Neural progenitor cell (in vitro differentiated cells): ENCODE results near the gene STIM1. TPM values are rescaled to one million over a fixed set of nuclear protein-coding genes. Genes with fewer than 3 reads are reported as not detected.
"Not testable (repeated sequence)": the region's sequence is repeated elsewhere in the genome, so short reads cannot be mapped to it uniquely, and the experiment has no call there.

ENCODE experiments used
- DNase-seq: peaks from one replicate; pipeline ENCODE4 v3.0.0-alpha.2; 2016; ENCODE audit warnings: low spot score
- H2AFZ ChIP-seq: fragments of 200-600 bp; sonication (generic); replicated peaks from 2 replicates; pipeline ENCODE4 v1.6.1; 2016; ENCODE audit warnings: antibody characterized with exemption
- H3F3A ChIP-seq: fragments of 200-600 bp; sonication (generic); 2 replicates; pipeline ENCODE4 v1.6.1; 2016; ENCODE audit warnings: antibody characterized with exemption, low read depth
- H3K27ac ChIP-seq: fragments of 200-600 bp; sonication (generic); 2 replicates; pipeline ENCODE4 v1.5.1; 2016; ENCODE audit warnings: mild to moderate bottlenecking
- H3K27me3 ChIP-seq: fragments of 200-600 bp; sonication (generic); 2 replicates; pipeline ENCODE4 v1.6.1; 2016; ENCODE audit warnings: mild to moderate bottlenecking, moderate library complexity
- H3K36me3 ChIP-seq: fragments of 200-600 bp; sonication (generic); 2 replicates; pipeline ENCODE4 v1.5.1; 2016
- H3K4me1 ChIP-seq: fragments of 200-600 bp; sonication (generic); 2 replicates; pipeline ENCODE4 v1.6.1; 2016; ENCODE audit warnings: mixed run types
- H3K4me2 ChIP-seq: fragments of 200-600 bp; sonication (generic); 2 replicates; pipeline ENCODE4 v1.6.1; 2016
- H3K4me3 ChIP-seq: fragments of 200-600 bp; sonication (generic); 2 replicates; pipeline ENCODE4 v1.5.1; 2016
- H3K79me2 ChIP-seq: fragments of 200-600 bp; sonication (generic); 2 replicates; pipeline ENCODE4 v1.6.1; 2016; ENCODE audit warnings: low read depth
- H3K9ac ChIP-seq: fragments of 200-600 bp; sonication (generic); 2 replicates; pipeline ENCODE4 v1.6.1; 2016
- H3K9me3 ChIP-seq: fragments of 200-600 bp; sonication (generic); 2 replicates; pipeline ENCODE4 v1.5.1; 2016; ENCODE audit warnings: low read depth
- H4K20me1 ChIP-seq: fragments of 200-600 bp; sonication (generic); 2 replicates; pipeline ENCODE4 v1.6.1; 2016; ENCODE audit warnings: low read depth
- H3K27ac Mint-ChIP-seq: 3 replicates; pipeline ENCODE4 v1.8.0; 2021; ENCODE audit warnings: mixed read lengths
- H3K27me3 Mint-ChIP-seq: 2 replicates; pipeline ENCODE4 v1.8.0; 2022; ENCODE audit warnings: low read depth, mild to moderate bottlenecking, inconsistent platforms, moderate library complexity, mixed read lengths; ENCODE audit not compliant: insufficient read depth
- H3K36me3 Mint-ChIP-seq: 3 replicates; pipeline ENCODE4 v1.8.0; 2021; ENCODE audit warnings: mixed read lengths
- H3K4me1 Mint-ChIP-seq: 3 replicates; pipeline ENCODE4 v1.8.0; 2021; ENCODE audit warnings: mixed read lengths
- H3K4me3 Mint-ChIP-seq: 3 replicates; pipeline ENCODE4 v1.8.0; 2021; ENCODE audit warnings: mild to moderate bottlenecking, moderate library complexity, mixed read lengths
- H3K9me3 Mint-ChIP-seq: 3 replicates; pipeline ENCODE4 v1.8.0; 2020; ENCODE audit warnings: mixed read lengths
- EZH2 ChIP-seq: fragments of 200-600 bp; sonication (generic); IDR thresholded peaks from 2 replicates; pipeline ENCODE4 v1.6.1; 2017; ENCODE audit warnings: antibody characterized with exemption, mild to moderate bottlenecking, moderate library complexity
- EZH2phosphoT487 ChIP-seq: fragments of 200-600 bp; sonication (generic); IDR thresholded peaks from 2 replicates; pipeline ENCODE4 v1.6.1; 2017; ENCODE audit warnings: antibody characterized with exemption
- total RNA-seq: library from RNA; depleted of rRNA; stranded (reverse); fragments of >200 nt; gene quantifications from 2 replicates; pipeline ENCODE4 v1.2.3, GENCODE V29; 2015; ENCODE audit warnings: low replicate concordance
- TF ChIP-seq, protein P1 (sequence below): fragments of 200-600 bp; sonication (generic); IDR thresholded peaks from 2 replicates; pipeline ENCODE4 v1.5.1; 2017; ENCODE audit warnings: antibody characterized with exemption, mild to moderate bottlenecking

Gene STIM1
- total RNA-seq, 1 donor from 2014 or later: 18.9 TPM

DNA sequence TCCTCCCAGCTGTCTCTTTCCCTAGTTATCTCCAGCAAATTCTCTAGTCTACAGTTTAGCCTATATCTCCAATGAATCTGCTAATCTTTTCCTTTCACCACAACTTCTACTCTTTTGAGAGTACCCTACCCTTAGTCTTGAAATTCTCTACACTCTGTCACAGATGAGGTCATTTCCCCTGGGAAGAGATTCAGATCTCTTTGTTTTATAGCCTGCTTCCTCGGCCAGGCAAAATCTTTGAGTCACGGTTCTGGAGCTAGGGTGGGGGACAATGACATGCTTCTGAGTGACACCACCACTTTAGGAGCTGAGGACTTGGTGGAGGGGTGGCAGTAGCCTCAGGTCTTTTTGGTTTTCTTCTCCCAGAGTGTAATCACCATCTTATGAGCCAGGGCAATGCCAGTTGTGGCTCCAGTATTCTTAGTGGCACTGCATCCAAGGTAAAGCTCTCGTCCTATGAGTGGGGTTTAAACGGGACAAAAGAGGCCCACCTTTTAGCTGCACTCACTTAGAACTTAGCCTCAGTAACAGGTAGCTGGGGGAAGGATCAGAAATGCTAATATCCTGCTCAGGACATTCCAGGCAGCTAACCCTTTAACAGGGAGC is 140.6 kb downstream of the STIM1 start:
- peaks cover 11% of the 10 kb centered on the region for H3K36me3 Mint-ChIP-seq
- Histone ChIP-seq H3K27me3 (no peaks in the 10 kb centered on the region), H3F3A (no peaks in the 10 kb centered on the region), H3K27ac (no peak overlapping the region), H3K4me1 (no peaks in the 10 kb centered on the region), H3K9ac (no peak overlapping the region), H3K4me3 (no peak overlapping the region), H4K20me1 (no peaks in the 10 kb centered on the region), H3K36me3 (peaks cover 3% of the 10 kb centered on the region), H3K79me2 (no peaks in the 10 kb centered on the region), H3K9me3 (no peaks in the 10 kb centered on the region), H2AFZ (no peak overlapping the region), H3K4me2 (no peak overlapping the region)
- no peaks in the 10 kb centered on the region for H3K27me3 Mint-ChIP-seq
- H3K9me3 Mint-ChIP-seq: peaks cover 44% of the 10 kb centered on the region
- TF ChIP-seq EZH2phosphoT487 (no peak), EZH2 (no peak)
- TF ChIP-seq, protein P1, sequence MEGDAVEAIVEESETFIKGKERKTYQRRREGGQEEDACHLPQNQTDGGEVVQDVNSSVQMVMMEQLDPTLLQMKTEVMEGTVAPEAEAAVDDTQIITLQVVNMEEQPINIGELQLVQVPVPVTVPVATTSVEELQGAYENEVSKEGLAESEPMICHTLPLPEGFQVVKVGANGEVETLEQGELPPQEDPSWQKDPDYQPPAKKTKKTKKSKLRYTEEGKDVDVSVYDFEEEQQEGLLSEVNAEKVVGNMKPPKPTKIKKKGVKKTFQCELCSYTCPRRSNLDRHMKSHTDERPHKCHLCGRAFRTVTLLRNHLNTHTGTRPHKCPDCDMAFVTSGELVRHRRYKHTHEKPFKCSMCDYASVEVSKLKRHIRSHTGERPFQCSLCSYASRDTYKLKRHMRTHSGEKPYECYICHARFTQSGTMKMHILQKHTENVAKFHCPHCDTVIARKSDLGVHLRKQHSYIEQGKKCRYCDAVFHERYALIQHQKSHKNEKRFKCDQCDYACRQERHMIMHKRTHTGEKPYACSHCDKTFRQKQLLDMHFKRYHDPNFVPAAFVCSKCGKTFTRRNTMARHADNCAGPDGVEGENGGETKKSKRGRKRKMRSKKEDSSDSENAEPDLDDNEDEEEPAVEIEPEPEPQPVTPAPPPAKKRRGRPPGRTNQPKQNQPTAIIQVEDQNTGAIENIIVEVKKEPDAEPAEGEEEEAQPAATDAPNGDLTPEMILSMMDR: no peak
- no peak overlapping the region for H3K27ac Mint-ChIP-seq
- no peak for DNase-seq
- no peaks in the 10 kb centered on the region for H3K4me1 Mint-ChIP-seq
- H3K4me3 Mint-ChIP-seq: no peak overlapping the region

- DNase-seq: no peak
- peaks cover 3% of the 10 kb centered on the region for H3K36me3 ChIP-seq
- H3K4me1 Mint-ChIP-seq: no peaks in the 10 kb centered on the region
- TF ChIP-seq, protein P1: no peak
- H3K4me3 Mint-ChIP-seq: no peak overlapping the region
- no peaks in the 10 kb centered on the region for H3K9me3 ChIP-seq
- H4K20me1 ChIP-seq: no peaks in the 10 kb centered on the region
- H3K9me3 Mint-ChIP-seq: peaks cover 44% of the 10 kb centered on the region
- H3K27ac ChIP-seq: no peak overlapping the region
- H3K27me3 ChIP-seq: no peaks in the 10 kb centered on the region
- no peak overlapping the region for H2AFZ ChIP-seq
- H3K4me1 ChIP-seq: no peaks in the 10 kb centered on the region
- no peaks in the 10 kb centered on the region for H3K27me3 Mint-ChIP-seq
- peaks cover 11% of the 10 kb centered on the region for H3K36me3 Mint-ChIP-seq
- no peak overlapping the region for H3K9ac ChIP-seq
- no peaks in the 10 kb centered on the region for H3K79me2 ChIP-seq
- no peak overlapping the region for H3K4me2 ChIP-seq
- no peak overlapping the region for H3K27ac Mint-ChIP-seq
- no peaks in the 10 kb centered on the region for H3F3A ChIP-seq
- H3K4me3 ChIP-seq: no peak overlapping the region
Observed at GRCh38 chr11:3996651-3997050, 141.2 kb downstream of the STIM1 start.

DNA sequence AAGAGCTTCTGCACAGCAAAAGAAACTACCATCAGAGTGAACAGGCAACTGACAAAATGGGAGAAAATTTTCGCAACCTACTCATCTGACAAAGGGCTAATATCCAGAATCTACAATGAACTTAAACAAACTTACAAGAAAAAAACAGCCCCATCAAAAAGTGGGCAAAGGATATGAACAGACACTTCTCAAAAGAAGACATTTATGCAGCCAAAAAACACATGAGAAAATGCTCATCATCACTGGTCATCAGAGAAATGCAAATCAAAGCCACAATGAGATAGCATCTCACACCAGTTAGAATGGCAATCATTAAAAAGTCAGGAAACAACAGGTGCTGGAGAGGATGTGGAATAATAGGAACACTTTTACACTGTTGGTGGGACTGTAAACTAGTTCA is 149.3 kb downstream of the STIM1 start:
- not testable (repeated sequence) for H3K27ac Mint-ChIP-seq, H3K27ac ChIP-seq, H3K36me3 Mint-ChIP-seq, H3K9me3 Mint-ChIP-seq, H3K4me2 ChIP-seq, H3K4me1 Mint-ChIP-seq, H3K27me3 Mint-ChIP-seq, H3K27me3 ChIP-seq, H3K36me3 ChIP-seq, H2AFZ ChIP-seq, H3K4me1 ChIP-seq, H3K4me3 ChIP-seq, H3K79me2 ChIP-seq, H3K9ac ChIP-seq, H3K4me3 Mint-ChIP-seq, H3K9me3 ChIP-seq, DNase-seq, H4K20me1 ChIP-seq, H3F3A ChIP-seq

DNA sequence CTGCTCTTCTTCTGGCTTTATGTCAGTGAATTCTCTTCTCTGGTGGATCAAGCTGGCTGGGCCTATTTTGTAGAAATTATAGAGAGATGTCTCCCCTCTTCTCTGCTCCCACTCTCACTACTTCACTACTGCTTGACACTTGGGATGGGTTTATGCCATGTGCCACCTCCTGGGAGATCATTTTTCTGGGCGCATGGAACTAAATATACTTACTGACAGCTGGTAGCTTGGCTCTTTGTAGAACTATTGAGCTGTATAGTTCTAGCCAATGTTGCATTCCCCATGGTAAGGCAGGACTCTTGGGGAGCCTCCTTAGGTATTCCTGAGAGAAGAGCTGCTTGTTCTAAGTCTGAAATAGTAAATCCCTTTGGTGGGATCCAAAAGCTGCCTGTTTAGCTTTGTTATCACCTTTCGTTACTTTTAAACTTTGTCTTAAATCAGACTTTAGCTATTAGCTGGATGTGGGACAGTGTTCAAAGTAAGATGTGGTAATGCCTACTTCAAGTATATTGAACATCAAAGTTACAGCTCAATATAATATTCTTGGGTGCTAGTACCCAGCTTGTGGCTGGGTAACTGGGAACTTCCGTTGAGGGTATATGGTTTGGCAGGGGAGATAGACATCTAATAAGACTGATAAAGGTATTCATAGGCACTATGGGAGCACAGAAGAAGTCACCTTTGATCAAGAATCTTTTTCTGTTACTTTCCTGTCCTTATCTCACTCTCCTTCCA is 151.6 kb downstream of the STIM1 start:
- Mint-ChIP-seq H3K4me3 (no peak overlapping the region), H3K4me1 (no peaks in the 10 kb centered on the region), H3K27me3 (no peaks in the 10 kb centered on the region), H3K9me3 (peaks cover 15% of the 10 kb centered on the region), H3K36me3 (no peaks in the 10 kb centered on the region), H3K27ac (no peak overlapping the region)
- Histone ChIP-seq H3K4me1 (no peaks in the 10 kb centered on the region), H3K27ac (no peak overlapping the region), H3F3A (no peaks in the 10 kb centered on the region), H3K9me3 (no peaks in the 10 kb centered on the region), H3K4me3 (no peak overlapping the region), H3K36me3 (no peaks in the 10 kb centered on the region), H2AFZ (no peak overlapping the region), H3K9ac (no peak overlapping the region), H3K79me2 (no peaks in the 10 kb centered on the region), H3K4me2 (no peak overlapping the region), H4K20me1 (no peaks in the 10 kb centered on the region), H3K27me3 (no peaks in the 10 kb centered on the region)
- DNase-seq: no peak
- TF ChIP-seq, protein P1: no peak
- TF ChIP-seq EZH2 (no peak), EZH2phosphoT487 (no peak)
